ENCODE results near the gene FOXP1.

DNA sequence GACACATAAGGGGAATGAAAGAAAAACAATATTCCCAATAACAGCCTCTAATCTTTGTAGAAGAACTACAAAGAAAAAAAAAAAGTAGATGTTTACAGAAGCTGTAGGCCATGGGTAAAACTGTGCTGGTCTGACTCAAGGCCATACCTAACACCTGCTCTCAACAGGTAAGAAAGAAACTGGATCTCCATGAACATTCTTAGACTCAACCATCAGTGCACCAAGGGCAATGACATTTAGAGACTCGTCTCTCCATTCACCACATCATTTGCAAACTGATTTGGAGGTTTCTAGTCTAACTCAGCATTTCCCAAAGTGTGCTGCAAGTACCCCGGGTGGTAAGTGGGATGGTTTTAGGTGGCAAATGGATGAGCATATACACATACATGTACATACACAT, 164.2 kb downstream of the FOXP1 start:
- no peak for TF ChIP-seq CTCF (IDR thresholded peaks at IDR 0.05)
- TF ChIP-seq POLR2A (IDR thresholded peaks at IDR 0.05), result no peak

Measured in adrenal gland (tissue), 5 donors.